Erythroblast (primary cell): ENCODE measurements around the gene UPF1.

Experiments used
- GATA1 ChIP-seq: IDR thresholded peaks from 2 replicates; pipeline ENCODE4 v1.6.1; 2011; ENCODE audit warnings: low read depth, mild to moderate bottlenecking, control low read depth, low read length, moderate library complexity
- POLR2A ChIP-seq: IDR thresholded peaks from 2 replicates; pipeline ENCODE4 v1.6.1; 2011; ENCODE audit warnings: mild to moderate bottlenecking, low read length

DNA sequence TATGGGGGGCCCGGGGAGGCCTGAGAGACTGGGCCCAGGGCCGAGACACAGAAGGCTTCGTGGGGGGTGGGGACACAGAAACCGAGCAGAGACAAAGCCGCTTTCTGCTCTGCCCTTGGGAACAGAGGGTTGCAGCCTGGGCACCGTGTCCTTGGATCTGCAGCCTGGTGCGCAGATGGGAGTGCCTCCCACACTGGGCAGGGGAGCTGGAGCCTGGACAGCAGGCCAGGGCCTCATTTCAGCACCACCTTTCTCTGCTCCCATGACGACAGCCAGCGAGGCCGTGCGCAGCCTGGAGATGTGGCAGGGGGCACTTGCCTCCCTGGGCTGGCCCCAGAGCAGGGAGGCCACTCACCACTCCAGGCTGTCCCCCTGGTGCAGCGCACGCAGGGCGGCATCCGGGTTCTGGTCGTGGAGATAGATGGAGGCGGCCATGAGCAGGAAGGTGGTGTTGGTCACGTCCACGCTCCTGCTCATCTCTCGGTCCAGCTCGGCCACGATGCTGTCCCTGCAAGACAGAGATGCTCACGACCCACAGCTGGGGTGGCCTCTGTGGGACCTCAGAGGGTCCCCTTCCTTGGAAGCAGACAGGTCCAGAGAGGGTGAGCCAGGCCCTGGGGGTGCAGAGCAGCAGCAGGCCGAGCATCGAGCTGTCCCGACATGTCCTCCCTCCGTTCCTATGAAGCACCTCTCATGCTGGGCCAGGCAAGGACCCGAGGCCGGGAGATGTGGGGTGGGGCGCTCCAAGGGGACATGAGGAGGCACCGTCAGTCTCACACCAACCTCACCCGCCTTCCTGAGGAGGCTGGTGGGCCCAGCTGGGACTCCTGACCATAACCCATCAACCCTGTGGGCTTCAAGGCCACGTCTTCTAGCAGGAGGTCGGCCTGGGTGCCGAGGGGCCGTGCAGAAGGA is 75.1 kb downstream of the UPF1 start:
- TF ChIP-seq POLR2A (no peak), GATA1 (no peak)
